Stomach (tissue), 19 donors: ENCODE data around the gene HYKK. TPM values are rescaled to one million over a fixed set of nuclear protein-coding genes. Genes with fewer than 3 reads are reported as not detected.

ENCODE experiments used
- DNase-seq, 2 donors: peaks; one replicate each; pipeline versions ENCODE4 v3.0.0 to v3.0.0-alpha.2; 2013 to 2019
- H3K27ac ChIP-seq, 5 donors: fragments of 200-600 bp in 4 of 5; sonication (generic) in 4 of 5; one replicate each; pipeline ENCODE4 v1.5.1; 2013 to 2019; ENCODE audit warnings: mild to moderate bottlenecking in 1 of 5, moderate library complexity in 1 of 5
- H3K27me3 ChIP-seq, 3 donors: fragments of 200-600 bp; sonication (generic); one replicate each; pipeline ENCODE4 v1.5.1; 2017 to 2019; ENCODE audit warnings: mixed run types in 1 of 3
- H3K36me3 ChIP-seq, 4 donors: fragments of 200-600 bp; sonication (generic); 1 replicate in 3 of 4; 2 replicates in 1 of 4; pipeline ENCODE4 v1.5.1; 2016 to 2019
- H3K4me1 ChIP-seq, 4 donors: fragments of 200-600 bp; sonication (generic); one replicate each; pipeline ENCODE4 v1.5.1; 2016 to 2019
- H3K4me3 ChIP-seq, 4 donors: fragments of 200-600 bp; sonication (generic) in 3 of 4; one replicate each; pipeline ENCODE4 v1.5.1; 2016 to 2019; ENCODE audit warnings: mild to moderate bottlenecking in 1 of 4
- H3K9me3 ChIP-seq, 4 donors: fragments of 200-600 bp; sonication (generic); one replicate each; pipeline ENCODE4 v1.5.1; 2016 to 2019
- CTCF ChIP-seq, 7 experiments: fragments of 450-650 bp in 4 of 7; fragments of 200-600 bp in 3 of 7; sonication (generic) in 3 of 7; IDR thresholded peaks; one replicate each; pipeline ENCODE4 v1.5.1; 2016 to 2019; ENCODE audit warnings: antibody characterized with exemption in 7 of 7, control low read depth in 2 of 7, mild to moderate bottlenecking in 1 of 7
- EP300 ChIP-seq: sonication (generic); formaldehyde crosslinking; IDR thresholded peaks from one replicate; pipeline ENCODE4 v1.6.1; 2017; ENCODE audit warnings: antibody characterized with exemption
- POLR2A ChIP-seq, 4 donors: fragments of 450-650 bp; IDR thresholded peaks; one replicate each; pipeline ENCODE4 v1.6.1; 2016; ENCODE audit warnings: antibody characterized with exemption in 4 of 4, control low read depth in 2 of 4, mild to moderate bottlenecking in 1 of 4, moderate library complexity in 1 of 4
- POLR2AphosphoS5 ChIP-seq, 3 donors: sonication (generic); formaldehyde crosslinking; IDR thresholded peaks; one replicate each; pipeline ENCODE4 v1.6.1; 2016; ENCODE audit warnings: antibody characterized with exemption in 3 of 3
- WGBS, 5 donors: extraction: QIAGEN DNeasy Blood & Tissue Kit in 3 of 5; methylation state at CpG; one replicate each; pipeline versions ENCODE4 v1.1.5 to v1.1.7; 2013 to 2018; 5-methylcytosine and 5-hydroxymethylcytosine counted together
- intact Hi-C: fragments of 100-400 bp; cut with DNase I; formaldehyde crosslinking; loops from one replicate; pipeline ENCODE4 v1.15.1; 2023; ENCODE audit warnings: low total_unique reads
- long read RNA-seq, 10 donors: transcript quantifications; one replicate each; lab custom pipeline, GENCODE V29; 2026
- polyA plus RNA-seq, 3 donors: library from polyadenylated mRNA; stranded (reverse); fragments of 200-250 nt; gene quantifications; one replicate each; pipeline ENCODE4 v1.2.3, GENCODE V29; 2013
- total RNA-seq, 5 donors: library from RNA; depleted of rRNA; stranded (reverse); fragments of >200 nt; gene quantifications; one replicate each; pipeline versions ENCODE4 v1.1.0 to v1.2.3, GENCODE V29; 2014 to 2016
- donor health status: healthy with polysubstance abuse.
- donor health status: Bipolar disorder and iron deficiency.
- donor health status: healthy.

HYKK gene
- 1 to 10 TPM in 4 of 5 donors, under 1 TPM in 1; under 0.01 to 7.6 (median 3.2) TPM for total RNA-seq
- polyA plus RNA-seq: 10 to 100 TPM in 1 of 3 donors, 1 to 10 TPM in 2; 5.5 to 11.6 (median 5.9) TPM
- long read RNA-seq, donor 1: 0 reads
- long read RNA-seq, donor 2: 0 reads
- long read RNA-seq, donor 3, partial matches to known transcripts: 0 of 1 reads
- long read RNA-seq, donor 3, other reads (novel, unspliced or antisense): 0 of 1 reads
- long read RNA-seq, donor 4, partial matches to known transcripts: 0 of 1 reads
- long read RNA-seq, donor 4, other reads (novel, unspliced or antisense): 0 of 1 reads
- long read RNA-seq, donor 5, partial matches to known transcripts: 0 of 2 reads
- long read RNA-seq, donor 5, other reads (novel, unspliced or antisense): 0 of 2 reads
- long read RNA-seq, donor 6, partial matches to known transcripts: 0 of 2 reads
- long read RNA-seq, donor 6, other reads (novel, unspliced or antisense): 0 of 2 reads
- long read RNA-seq, donor 7, partial matches to known transcripts: 0 of 1 reads
- long read RNA-seq, donor 7, other reads (novel, unspliced or antisense): 0 of 1 reads
- long read RNA-seq, donor 8, partial matches to known transcripts: 0 of 2 reads
- long read RNA-seq, donor 8, other reads (novel, unspliced or antisense): 0 of 2 reads
- long read RNA-seq, donor 9: 0 reads
- long read RNA-seq, donor 10, partial matches to known transcripts: 0 of 1 reads
- long read RNA-seq, donor 10, other reads (novel, unspliced or antisense): 0 of 1 reads

- Histone ChIP-seq H3K4me1 (peaks cover 5 to 19% (median 13%) of the 10 kb centered on the region in 4 donors), H3K27ac (peak within 1 kb of the TSS; percentile 73 to 80 (median 75)), H3K4me3 (peak within 1 kb of the TSS; percentile 73 to 85 (median 77)), H3K36me3 (peaks cover 0 to under 1% (median 0%) of the 10 kb centered on the region in 4 donors), H3K27me3 (peaks cover 0 to 3% (median 0%) of the 10 kb centered on the region in 3 donors), H3K9me3 (no peaks in the 10 kb centered on the region)
- WGBS, 5 donors: 1 to 2% (median 1%) methylated on average over 37 to 63 of the region's 63 CpGs
- DNase-seq: peak; percentile 93 to 98
- TF ChIP-seq POLR2A (IDR thresholded peaks at IDR 0.05): no peak
- TF ChIP-seq POLR2AphosphoS5 (IDR thresholded peaks at IDR 0.05): peak in 2 of 3 donors; percentile 50 to 59
- peak in 1 of 7 experiments; percentile 20 for TF ChIP-seq CTCF (IDR thresholded peaks at IDR 0.05)
- TF ChIP-seq EP300: no peak
- intact Hi-C loops: no loop called here
Measured at GRCh38 chr15:78506971-78507830, at the start of gene HYKK. HYKK (plus strand) TSS chr15:78507577; CDS start chr15:78513089, 5,512 bp downstream.

GRCh38 chr15:78460737-78461136, 46.6 kb upstream of the HYKK start:
- intact Hi-C loops: no loop called here
- WGBS, 5 donors: 73 to 91% (median 88%) methylated on average over 4 of the region's 4 CpGs
- Histone ChIP-seq H3K9me3 (no peaks in the 10 kb centered on the region), H3K4me3 (no peak overlapping the region), H3K27me3 (no peaks in the 10 kb centered on the region), H3K4me1 (peaks cover 18 to 44% (median 31%) of the 10 kb centered on the region in 4 donors), H3K27ac (no peak overlapping the region), H3K36me3 (peaks cover 16 to 37% (median 30%) of the 10 kb centered on the region in 4 donors)
- no peak for TF ChIP-seq POLR2AphosphoS5 (IDR thresholded peaks at IDR 0.05)
- TF ChIP-seq CTCF (IDR thresholded peaks at IDR 0.05): no peak
- no peak for TF ChIP-seq EP300
- TF ChIP-seq POLR2A (IDR thresholded peaks at IDR 0.05): no peak
- no peak for DNase-seq

GRCh38 chr15:78461171-78461888, 46.0 kb upstream of the HYKK start:
- peak in 1 of 2 donors; percentile 32 for DNase-seq
- Histone ChIP-seq H3K4me3 (no peak overlapping the region), H3K27me3 (no peaks in the 10 kb centered on the region), H3K9me3 (no peaks in the 10 kb centered on the region), H3K36me3 (peaks cover 19 to 43% (median 35%) of the 10 kb centered on the region in 4 donors), H3K27ac (no peak overlapping the region), H3K4me1 (peaks cover 12 to 38% (median 25%) of the 10 kb centered on the region in 4 donors)
- intact Hi-C loops: no loop called here
- 17 to 35% (median 23%) methylated on average over 3 of the region's 3 CpGs for WGBS, 5 donors
- TF ChIP-seq EP300: no peak
- TF ChIP-seq POLR2AphosphoS5 (IDR thresholded peaks at IDR 0.05): no peak
- no peak for TF ChIP-seq POLR2A (IDR thresholded peaks at IDR 0.05)
- TF ChIP-seq CTCF (IDR thresholded peaks at IDR 0.05): no peak
